PC-3 (cell line): ENCODE data around the gene SUGCT.

Experiments
- CTCF ChIP-seq: fragments of 300-600 bp; sonication (generic); conservative IDR thresholded peaks from 2 replicates; pipeline ENCODE4 v1.5.1; 2017; ENCODE audit warnings: antibody characterized with exemption, low read depth, mild to moderate bottlenecking, low read length
- EZH2 ChIP-seq: fragments of 300-600 bp; sonication (generic); IDR thresholded peaks from one replicate; pipeline ENCODE4 v1.6.1; 2017; ENCODE audit warnings: antibody characterized with exemption, mild to moderate bottlenecking, low read length; ENCODE audit not compliant: unreplicated experiment

GRCh38 chr7:40815512-40815911 is 680.7 kb downstream of the SUGCT start:
- TF ChIP-seq CTCF (no peak), EZH2 (no peak)
